Adipocyte (in vitro differentiated cells): ENCODE measurements around the gene MCCD1.

ENCODE experiments used
- DNase-seq: peaks from one replicate; pipeline ENCODE4 v3.0.0-alpha.2; 2015; ENCODE audit warnings: low read depth
- H3K27me3 ChIP-seq: replicated peaks from 2 replicates; pipeline ENCODE4 v1.7.0; 2013; ENCODE audit warnings: mild to moderate bottlenecking, low read length, moderate library complexity; ENCODE audit not compliant: control insufficient read depth, insufficient read depth
- H3K36me3 ChIP-seq: 2 replicates; pipeline ENCODE4 v1.7.0; 2013; ENCODE audit warnings: low read length, mild to moderate bottlenecking, moderate library complexity; ENCODE audit not compliant: control insufficient read depth, insufficient read depth, severe bottlenecking
- H3K4me1 ChIP-seq: 2 replicates; pipeline ENCODE4 v1.7.0; 2013; ENCODE audit warnings: mild to moderate bottlenecking, low read length, moderate library complexity; ENCODE audit not compliant: control insufficient read depth, insufficient read depth
- H3K4me3 ChIP-seq: 2 replicates; pipeline ENCODE4 v1.7.0; 2013; ENCODE audit warnings: mild to moderate bottlenecking, low read length, moderate library complexity
- H3K9ac ChIP-seq: 2 replicates; pipeline ENCODE4 v1.7.0; 2013; ENCODE audit warnings: mild to moderate bottlenecking, low read length, moderate library complexity
- H3K9me3 ChIP-seq: 2 replicates; pipeline ENCODE4 v1.7.0; 2013; ENCODE audit warnings: mild to moderate bottlenecking, low read length, moderate library complexity; ENCODE audit not compliant: control insufficient read depth

The MCCD1 gene

DNA sequence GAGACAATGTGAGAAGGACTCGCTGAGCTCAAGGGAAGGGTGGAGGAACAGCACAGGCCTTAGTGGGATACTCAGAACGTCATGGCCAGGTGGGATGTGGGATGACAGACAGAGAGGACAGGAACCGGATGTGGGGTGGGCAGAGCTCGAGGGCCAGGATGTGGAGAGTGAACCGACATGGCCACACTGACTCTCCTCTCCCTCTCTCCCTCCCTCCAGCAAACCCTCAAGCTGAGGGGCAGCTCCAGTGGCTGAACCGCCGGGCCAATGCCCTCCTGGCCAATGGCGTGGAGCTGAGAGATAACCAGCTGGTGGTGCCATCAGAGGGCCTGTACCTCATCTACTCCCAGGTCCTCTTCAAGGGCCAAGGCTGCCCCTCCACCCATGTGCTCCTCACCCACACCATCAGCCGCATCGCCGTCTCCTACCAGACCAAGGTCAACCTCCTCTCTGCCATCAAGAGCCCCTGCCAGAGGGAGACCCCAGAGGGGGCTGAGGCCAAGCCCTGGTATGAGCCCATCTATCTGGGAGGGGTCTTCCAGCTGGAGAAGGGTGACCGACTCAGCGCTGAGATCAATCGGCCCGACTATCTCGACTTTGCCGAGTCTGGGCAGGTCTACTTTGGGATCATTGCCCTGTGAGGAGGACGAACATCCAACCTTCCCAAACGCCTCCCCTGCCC lies 48.3 kb downstream of the MCCD1 start:
- no peak overlapping the region for H3K4me3 ChIP-seq
- no peaks in the 10 kb centered on the region for H3K36me3 ChIP-seq
- H3K9ac ChIP-seq, result no peak overlapping the region
- peaks cover 15% of the 10 kb centered on the region for H3K4me1 ChIP-seq
- no peaks in the 10 kb centered on the region for H3K9me3 ChIP-seq
- H3K27me3 ChIP-seq, result peaks cover 8% of the 10 kb centered on the region
- DNase-seq, result no peak

DNA sequence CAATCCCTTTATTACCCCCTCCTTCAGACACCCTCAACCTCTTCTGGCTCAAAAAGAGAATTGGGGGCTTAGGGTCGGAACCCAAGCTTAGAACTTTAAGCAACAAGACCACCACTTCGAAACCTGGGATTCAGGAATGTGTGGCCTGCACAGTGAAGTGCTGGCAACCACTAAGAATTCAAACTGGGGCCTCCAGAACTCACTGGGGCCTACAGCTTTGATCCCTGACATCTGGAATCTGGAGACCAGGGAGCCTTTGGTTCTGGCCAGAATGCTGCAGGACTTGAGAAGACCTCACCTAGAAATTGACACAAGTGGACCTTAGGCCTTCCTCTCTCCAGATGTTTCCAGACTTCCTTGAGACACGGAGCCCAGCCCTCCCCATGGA lies 48.8 kb downstream of the MCCD1 start:
- Histone ChIP-seq H3K9ac (no peak overlapping the region), H3K4me3 (no peak overlapping the region), H3K4me1 (peaks cover 15% of the 10 kb centered on the region), H3K36me3 (no peaks in the 10 kb centered on the region), H3K9me3 (no peaks in the 10 kb centered on the region), H3K27me3 (peaks cover 8% of the 10 kb centered on the region)
- no peak for DNase-seq

DNA sequence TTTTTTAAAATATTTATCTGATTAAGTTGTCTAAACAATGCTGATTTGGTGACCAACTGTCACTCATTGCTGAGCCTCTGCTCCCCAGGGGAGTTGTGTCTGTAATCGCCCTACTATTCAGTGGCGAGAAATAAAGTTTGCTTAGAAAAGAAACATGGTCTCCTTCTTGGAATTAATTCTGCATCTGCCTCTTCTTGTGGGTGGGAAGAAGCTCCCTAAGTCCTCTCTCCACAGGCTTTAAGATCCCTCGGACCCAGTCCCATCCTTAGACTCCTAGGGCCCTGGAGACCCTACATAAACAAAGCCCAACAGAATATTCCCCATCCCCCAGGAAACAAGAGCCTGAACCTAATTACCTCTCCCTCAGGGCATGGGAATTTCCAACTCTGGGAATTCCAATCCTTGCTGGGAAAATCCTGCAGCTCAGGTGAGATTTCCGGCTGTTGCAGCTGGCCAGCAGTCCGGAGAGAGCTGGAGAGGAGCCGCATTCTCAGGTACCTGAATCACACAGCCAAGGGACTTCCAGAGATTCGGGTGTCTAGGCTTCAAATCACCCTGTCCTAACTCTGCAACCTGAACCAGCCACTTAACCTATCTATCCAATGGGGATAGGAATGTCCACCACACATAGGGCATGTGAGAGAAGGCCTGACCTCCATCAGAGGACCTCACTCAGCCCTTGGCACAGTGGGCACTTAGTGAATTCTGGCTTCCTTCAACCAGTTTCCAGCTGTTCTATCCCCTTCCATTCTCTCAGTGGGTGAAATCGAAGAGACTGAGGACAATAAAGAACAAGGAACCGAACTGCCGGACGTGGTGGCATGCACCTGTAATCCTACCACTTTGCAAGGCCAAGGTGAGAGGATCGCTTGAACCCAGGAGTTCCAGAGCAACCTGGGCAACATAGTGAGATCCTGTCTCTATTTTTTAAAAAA lies 49.7 kb downstream of the MCCD1 start:
- peaks cover 4% of the 10 kb centered on the region for H3K27me3 ChIP-seq
- DNase-seq, result no peak
- H3K36me3 ChIP-seq, result no peaks in the 10 kb centered on the region
- no peak overlapping the region for H3K4me3 ChIP-seq
- no peaks in the 10 kb centered on the region for H3K9me3 ChIP-seq
- peaks cover 15% of the 10 kb centered on the region for H3K4me1 ChIP-seq
- no peak overlapping the region for H3K9ac ChIP-seq

DNA sequence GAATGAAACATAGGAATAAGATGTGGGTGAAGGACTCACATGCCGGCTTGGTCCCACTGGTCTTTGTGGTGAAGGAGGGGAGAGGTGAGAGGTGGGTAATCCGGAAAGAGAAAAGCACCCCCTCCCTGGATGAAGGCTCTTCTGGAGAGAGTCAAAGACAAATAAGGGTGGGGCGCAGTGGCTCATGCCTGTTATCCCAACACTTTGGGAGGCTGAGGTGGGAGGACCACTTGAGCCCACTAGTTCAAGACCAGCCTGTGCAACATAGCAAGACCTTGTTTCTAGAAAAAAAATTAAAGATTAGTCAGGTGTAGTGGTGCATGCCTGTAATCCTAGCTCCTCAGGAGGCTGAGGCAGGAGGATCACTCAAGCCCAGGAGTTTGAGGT lies 50.4 kb downstream of the MCCD1 start:
- DNase-seq, result no peak
- Histone ChIP-seq H3K27me3 (peaks cover 4% of the 10 kb centered on the region), H3K9me3 (no peaks in the 10 kb centered on the region), H3K4me1 (peaks cover 15% of the 10 kb centered on the region), H3K9ac (no peak overlapping the region), H3K36me3 (no peaks in the 10 kb centered on the region), H3K4me3 (no peak overlapping the region)
